HUES6 (cell line): ENCODE results near the gene CBY1.
A peak's percentile ranks its signal among the peaks of the same experiment; 100 is the strongest.

Experiments
- H3K27ac ChIP-seq: 2 replicates; pipeline ENCODE4 v1.7.0; 2013; ENCODE audit warnings: low read depth, mild to moderate bottlenecking, low read length, inconsistent platforms
- H3K27me3 ChIP-seq: 2 replicates; pipeline ENCODE4 v1.6.1; 2013; ENCODE audit warnings: low read length; ENCODE audit not compliant: control insufficient read depth, insufficient read depth
- H3K36me3 ChIP-seq: 2 replicates; pipeline ENCODE4 v1.6.1; 2013; ENCODE audit warnings: low read length; ENCODE audit not compliant: control insufficient read depth, insufficient read depth
- H3K4me1 ChIP-seq: 2 replicates; pipeline ENCODE4 v1.6.1; 2013; ENCODE audit warnings: low read length; ENCODE audit not compliant: control insufficient read depth, insufficient read depth
- H3K4me3 ChIP-seq: 2 replicates; pipeline ENCODE4 v1.5.1; 2013; ENCODE audit warnings: low read depth, low read length
- H3K9ac ChIP-seq: one replicate; pipeline ENCODE4 v1.6.1; 2013; ENCODE audit warnings: mild to moderate bottlenecking, low read length
- H3K9me3 ChIP-seq: 2 replicates; pipeline ENCODE4 v1.6.1; 2013; ENCODE audit warnings: low read depth, low read length; ENCODE audit not compliant: control insufficient read depth, insufficient read depth

Gene CBY1

DNA sequence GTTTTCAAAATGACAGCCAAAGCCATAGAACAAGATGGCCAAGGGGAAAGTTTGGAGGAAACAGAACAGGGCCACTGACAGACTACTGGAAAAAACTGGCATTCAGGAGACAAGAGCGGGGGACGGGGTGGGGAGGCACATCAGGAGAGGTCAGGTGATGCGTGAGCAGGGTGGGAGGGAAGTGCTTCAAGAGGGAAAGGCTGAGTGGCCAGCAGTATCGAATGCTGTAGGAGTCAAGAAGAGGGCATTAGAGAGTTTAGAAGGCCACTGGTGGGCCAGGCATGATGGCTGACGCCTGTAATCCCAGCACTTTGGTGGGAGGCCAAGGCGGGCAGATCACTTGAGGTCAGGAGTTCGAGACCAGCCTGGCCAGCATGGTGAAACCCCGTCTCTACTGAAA is 57.5 kb downstream of the CBY1 start:
- Histone ChIP-seq H3K9me3 (no peaks in the 10 kb centered on the region), H3K9ac (no peak overlapping the region), H3K36me3 (peaks cover 58% of the 10 kb centered on the region), H3K27ac (no peak overlapping the region), H3K4me1 (peaks cover 39% of the 10 kb centered on the region), H3K4me3 (no peak overlapping the region), H3K27me3 (no peaks in the 10 kb centered on the region)

DNA sequence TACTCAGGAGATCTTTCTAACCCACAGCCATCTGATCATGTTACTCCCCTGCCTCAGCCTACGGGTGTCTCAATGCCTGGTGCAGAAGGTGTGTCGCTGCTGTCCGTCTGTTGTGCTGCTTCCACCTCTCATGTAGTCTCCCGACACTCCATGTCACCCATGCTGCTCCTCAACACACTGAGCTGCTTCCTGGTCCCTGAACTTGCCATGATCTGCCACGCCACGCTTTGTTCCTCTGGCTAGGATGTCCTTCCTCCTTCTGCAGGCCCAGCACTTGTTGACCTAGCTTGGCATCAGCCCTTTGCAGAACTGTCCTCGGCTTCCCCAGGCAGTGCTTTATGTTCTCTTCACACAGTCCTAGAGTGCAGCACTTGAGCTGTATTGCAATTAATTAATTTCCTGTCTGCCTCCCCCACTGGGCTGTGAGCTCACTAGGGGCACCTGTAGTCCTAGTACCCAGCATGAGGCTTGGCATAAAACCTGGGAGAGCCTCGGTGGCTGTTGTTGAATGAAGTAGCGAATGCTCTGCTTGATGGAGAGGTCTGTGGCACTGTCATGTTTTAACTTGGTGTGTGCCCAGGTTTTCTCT is 58.8 kb downstream of the CBY1 start:
- Histone ChIP-seq H3K36me3 (peaks cover 55% of the 10 kb centered on the region), H3K27me3 (no peaks in the 10 kb centered on the region), H3K4me1 (peaks cover 39% of the 10 kb centered on the region), H3K27ac (no peak overlapping the region), H3K9me3 (no peaks in the 10 kb centered on the region), H3K4me3 (no peak overlapping the region), H3K9ac (no peak overlapping the region)

GRCh38 chr22:38715852-38716251 is 59.4 kb downstream of the CBY1 start:
- Histone ChIP-seq H3K9me3 (no peaks in the 10 kb centered on the region), H3K27ac (no peak overlapping the region), H3K9ac (no peak overlapping the region), H3K36me3 (peaks cover 56% of the 10 kb centered on the region), H3K27me3 (no peaks in the 10 kb centered on the region), H3K4me3 (no peak overlapping the region), H3K4me1 (peaks cover 39% of the 10 kb centered on the region)

- H3K4me1 ChIP-seq = peaks cover 39% of the 10 kb centered on the region
- H3K9ac ChIP-seq = no peak overlapping the region
- H3K36me3 ChIP-seq = peaks cover 56% of the 10 kb centered on the region
- H3K27ac ChIP-seq = 0 out of 2 replicates have a peak overlapping the region, but pooled peaks have one; percentile 8
- no peak overlapping the region for H3K4me3 ChIP-seq
- no peaks in the 10 kb centered on the region for H3K9me3 ChIP-seq
- H3K27me3 ChIP-seq = no peaks in the 10 kb centered on the region
These were observed 59.8 kb downstream of the CBY1 start for GRCh38 chr22:38716271-38716670.

GRCh38 chr22:38716826-38717225 is 60.4 kb downstream of the CBY1 start:
- peaks cover 39% of the 10 kb centered on the region for H3K4me1 ChIP-seq
- no peaks in the 10 kb centered on the region for H3K9me3 ChIP-seq
- H3K36me3 ChIP-seq = peaks cover 61% of the 10 kb centered on the region
- 0 out of 2 replicates have a peak overlapping the region, but pooled peaks have one; percentile 8 for H3K27ac ChIP-seq
- no peak overlapping the region for H3K9ac ChIP-seq
- no peak overlapping the region for H3K4me3 ChIP-seq
- no peaks in the 10 kb centered on the region for H3K27me3 ChIP-seq

GRCh38 chr22:38717244-38717643 is 60.8 kb downstream of the CBY1 start:
- no peaks in the 10 kb centered on the region for H3K27me3 ChIP-seq
- H3K9me3 ChIP-seq = no peaks in the 10 kb centered on the region
- H3K36me3 ChIP-seq = peaks cover 65% of the 10 kb centered on the region
- H3K9ac ChIP-seq = no peak overlapping the region
- H3K4me3 ChIP-seq = no peak overlapping the region
- H3K27ac ChIP-seq = no peak overlapping the region
- peaks cover 35% of the 10 kb centered on the region for H3K4me1 ChIP-seq

- Histone ChIP-seq H3K9ac (no peak overlapping the region), H3K27me3 (no peaks in the 10 kb centered on the region), H3K36me3 (peaks cover 76% of the 10 kb centered on the region), H3K4me3 (no peak overlapping the region), H3K9me3 (no peaks in the 10 kb centered on the region), H3K4me1 (peaks cover 24% of the 10 kb centered on the region; the same call in 1 of the 2 replicates), H3K27ac (no peak overlapping the region)
These were observed 62.0 kb downstream of the CBY1 start for GRCh38 chr22:38718414-38718813.

DNA sequence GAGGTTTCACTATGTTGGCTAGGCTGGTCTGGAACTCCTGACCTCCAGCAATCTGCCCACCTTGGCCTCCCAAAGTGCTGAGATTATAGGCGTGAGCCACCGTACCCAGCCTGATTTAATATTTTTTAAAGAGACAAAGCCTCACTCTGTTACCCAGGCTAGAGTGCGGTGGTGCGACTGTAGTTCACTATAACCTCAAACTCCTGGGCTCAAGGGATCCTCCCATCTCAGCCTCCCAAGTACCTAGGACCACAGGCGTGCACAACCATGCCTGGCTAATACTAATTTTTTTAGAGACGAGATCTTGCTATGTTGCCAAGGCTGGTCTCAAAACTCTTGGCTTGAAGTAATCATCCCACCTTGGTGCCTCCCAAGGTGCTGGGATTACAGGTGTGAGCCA is 62.8 kb downstream of the CBY1 start:
- Histone ChIP-seq H3K9me3 (no peaks in the 10 kb centered on the region), H3K27ac (no peak overlapping the region), H3K4me3 (no peak overlapping the region), H3K27me3 (no peaks in the 10 kb centered on the region), H3K4me1 (peaks cover 17% of the 10 kb centered on the region; the same call in 1 of the 2 replicates), H3K36me3 (peaks cover 84% of the 10 kb centered on the region), H3K9ac (no peak overlapping the region)

GRCh38 chr22:38720350-38720749 is 63.9 kb downstream of the CBY1 start:
- Histone ChIP-seq H3K9ac (no peak overlapping the region), H3K9me3 (no peaks in the 10 kb centered on the region), H3K4me3 (no peak overlapping the region), H3K27me3 (no peaks in the 10 kb centered on the region), H3K36me3 (peaks cover 88% of the 10 kb centered on the region), H3K27ac (no peak overlapping the region), H3K4me1 (peaks cover 13% of the 10 kb centered on the region; the same call in 1 of the 2 replicates)

DNA sequence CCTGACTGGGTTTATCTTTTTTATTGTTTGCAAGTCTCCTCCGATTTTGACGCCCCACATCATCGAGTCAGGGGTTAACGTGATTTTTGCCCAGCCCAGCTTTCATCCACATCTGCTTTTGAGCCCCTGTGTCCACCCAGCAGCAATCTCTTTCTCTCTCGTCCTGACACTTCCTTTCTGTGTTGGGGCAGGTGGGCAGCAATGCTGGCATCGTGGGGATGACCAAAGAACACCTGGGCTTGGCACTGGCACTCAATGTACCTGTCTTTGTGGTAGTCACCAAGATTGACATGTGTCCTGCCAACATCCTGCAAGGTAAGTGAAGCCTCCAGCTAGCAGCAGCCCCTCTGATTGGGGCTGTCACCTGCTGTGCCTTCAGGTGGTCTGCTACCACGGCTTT is 65.1 kb downstream of the CBY1 start:
- Histone ChIP-seq H3K36me3 (peaks cover 88% of the 10 kb centered on the region), H3K9ac (no peak overlapping the region), H3K27me3 (no peaks in the 10 kb centered on the region), H3K4me3 (no peak overlapping the region), H3K9me3 (no peaks in the 10 kb centered on the region), H3K27ac (no peak overlapping the region), H3K4me1 (peaks cover 11% of the 10 kb centered on the region; the same call in 1 of the 2 replicates)
